Transverse colon (tissue), 4 donors: ENCODE measurements around the gene LIMCH1. TPM values are rescaled to one million over a fixed set of nuclear protein-coding genes. Genes with fewer than 3 reads are reported as not detected.
"Not testable (repeated sequence)": the region's sequence is repeated elsewhere in the genome, so short reads cannot be mapped to it uniquely, and the experiment has no call there.

Experiments used
- DNase-seq: peaks from one replicate; pipeline ENCODE4 v3.0.0-alpha.2; 2019
- H3K27ac ChIP-seq, 4 donors: fragments of 200-600 bp; sonication (generic); 2 replicates each; pipeline ENCODE4 v1.5.1; 2016 to 2018; ENCODE audit warnings: inconsistent platforms in 4 of 4
- H3K27me3 ChIP-seq: fragments of 200-600 bp; sonication (generic); 2 replicates; pipeline ENCODE4 v1.5.1; 2017; ENCODE audit warnings: inconsistent platforms
- H3K36me3 ChIP-seq, 4 donors: fragments of 200-600 bp; sonication (generic); 2 replicates each; pipeline ENCODE4 v1.5.1; 2017 to 2019; ENCODE audit warnings: inconsistent platforms in 4 of 4
- H3K4me1 ChIP-seq, 4 donors: fragments of 200-600 bp; sonication (generic); 2 replicates each; pipeline ENCODE4 v1.5.1; 2017 to 2020; ENCODE audit warnings: inconsistent platforms in 4 of 4
- H3K4me3 ChIP-seq, 4 donors: fragments of 200-600 bp; sonication (generic); 1 replicate in 1 of 4; 2 replicates in 3 of 4; pipeline versions ENCODE4 v1.5.1 to v1.6.1; 2017 to 2019; ENCODE audit warnings: inconsistent platforms in 4 of 4
- H3K9me3 ChIP-seq, 2 donors: fragments of 200-600 bp; sonication (generic); 2 replicates each; pipeline ENCODE4 v1.5.1; 2017 to 2019; ENCODE audit warnings: inconsistent platforms in 2 of 2
- EP300 ChIP-seq: sonication (generic); formaldehyde crosslinking; IDR thresholded peaks from one replicate; pipeline ENCODE4 v1.6.1; 2017; ENCODE audit warnings: antibody characterized with exemption, low read depth
- POLR2A ChIP-seq: fragments of 450-650 bp; IDR thresholded peaks from one replicate; pipeline ENCODE4 v1.6.1; 2016; ENCODE audit warnings: antibody characterized with exemption, mild to moderate bottlenecking, moderate library complexity
- POLR2AphosphoS5 ChIP-seq, 3 donors: sonication (generic); formaldehyde crosslinking; IDR thresholded peaks; one replicate each; pipeline ENCODE4 v1.6.1; 2016; ENCODE audit warnings: antibody characterized with exemption in 3 of 3
- WGBS, 2 donors: methylation state at CpG; one replicate each; pipeline ENCODE4 v1.1.5; 2018; ENCODE audit warnings: low coverage in 1 of 2; 5-methylcytosine and 5-hydroxymethylcytosine counted together
- in situ Hi-C, 4 donors: fragments of 200-750 bp; cut with MboI; loops; one replicate each; pipeline versions ENCODE4 v1.15.0 to v1.15.1; 2017; ENCODE audit warnings: low sequenced_read_pairs in 3 of 4, low pct_ligation_motif_present in 1 of 4, low pct_unique_long_range_greater_than_20kb in 1 of 4
- intact Hi-C: fragments of 100-400 bp; cut with DNase I; formaldehyde crosslinking; loops from one replicate; pipeline ENCODE4 v1.15.1; 2023; ENCODE audit warnings: low total_unique reads
- total RNA-seq, 4 donors: library from RNA; depleted of rRNA; stranded (reverse); fragments of >200 nt; gene quantifications; one replicate each; pipeline ENCODE4 v1.1.0, GENCODE V29; 2016
- TF ChIP-seq, protein P1 (sequence below), 5 experiments: fragments of 200-600 bp in 3 of 5; fragments of 450-650 bp in 2 of 5; sonication (generic) in 3 of 5; IDR thresholded peaks; 1 replicate in 2 of 5; 2 replicates in 3 of 5; pipeline ENCODE4 v1.5.1; 2016 to 2017; ENCODE audit warnings: antibody characterized with exemption in 5 of 5, inconsistent platforms in 3 of 5, mild to moderate bottlenecking in 2 of 5, moderate library complexity in 1 of 5

Gene LIMCH1
- total RNA-seq, 4 donors from 2014 or later = 5.5 to 18.5 (median 9.7) TPM

GRCh38 chr4:41728573-41728913 is 190.6 kb downstream of the LIMCH1 start:
- TF ChIP-seq EP300 (no peak), POLR2A (no peak)
- TF ChIP-seq, protein P1, sequence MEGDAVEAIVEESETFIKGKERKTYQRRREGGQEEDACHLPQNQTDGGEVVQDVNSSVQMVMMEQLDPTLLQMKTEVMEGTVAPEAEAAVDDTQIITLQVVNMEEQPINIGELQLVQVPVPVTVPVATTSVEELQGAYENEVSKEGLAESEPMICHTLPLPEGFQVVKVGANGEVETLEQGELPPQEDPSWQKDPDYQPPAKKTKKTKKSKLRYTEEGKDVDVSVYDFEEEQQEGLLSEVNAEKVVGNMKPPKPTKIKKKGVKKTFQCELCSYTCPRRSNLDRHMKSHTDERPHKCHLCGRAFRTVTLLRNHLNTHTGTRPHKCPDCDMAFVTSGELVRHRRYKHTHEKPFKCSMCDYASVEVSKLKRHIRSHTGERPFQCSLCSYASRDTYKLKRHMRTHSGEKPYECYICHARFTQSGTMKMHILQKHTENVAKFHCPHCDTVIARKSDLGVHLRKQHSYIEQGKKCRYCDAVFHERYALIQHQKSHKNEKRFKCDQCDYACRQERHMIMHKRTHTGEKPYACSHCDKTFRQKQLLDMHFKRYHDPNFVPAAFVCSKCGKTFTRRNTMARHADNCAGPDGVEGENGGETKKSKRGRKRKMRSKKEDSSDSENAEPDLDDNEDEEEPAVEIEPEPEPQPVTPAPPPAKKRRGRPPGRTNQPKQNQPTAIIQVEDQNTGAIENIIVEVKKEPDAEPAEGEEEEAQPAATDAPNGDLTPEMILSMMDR (IDR thresholded peaks at IDR 0.05) = no peak

GRCh38 chr4:41731569-41732126 is 193.7 kb downstream of the LIMCH1 start:
- H3K4me3 ChIP-seq = no peak overlapping the region
- 18 to 30% methylated on average over 2 to 12 of the region's 12 CpGs for WGBS, 2 donors
- no peaks in the 10 kb centered on the region for H3K4me1 ChIP-seq
- DNase-seq = no peak
- no peak overlapping the region for H3K27ac ChIP-seq
- H3K9me3 ChIP-seq = no peaks in the 10 kb centered on the region
- intact Hi-C loops (no loop called here), in situ Hi-C loops (no loop called here)
- H3K36me3 ChIP-seq = no peaks in the 10 kb centered on the region
- H3K27me3 ChIP-seq = peaks cover 10% of the 10 kb centered on the region
- TF ChIP-seq POLR2A (no peak), POLR2AphosphoS5 (IDR thresholded peaks at IDR 0.05) (no peak), EP300 (no peak)
- TF ChIP-seq, protein P1 (IDR thresholded peaks at IDR 0.05) = no peak

More at GRCh38 chr4:41728573-41728913, 190.6 kb downstream of the LIMCH1 start:
- 65% methylated on average over 3 of the region's 3 CpGs for WGBS, 2 donors
- H3K36me3 ChIP-seq = no peaks in the 10 kb centered on the region
- no peak overlapping the region for H3K4me3 ChIP-seq
- peaks cover 7% of the 10 kb centered on the region for H3K27me3 ChIP-seq
- intact Hi-C loops (no loop called here), in situ Hi-C loops (no loop called here)
- no peak overlapping the region for H3K27ac ChIP-seq
- no peaks in the 10 kb centered on the region for H3K4me1 ChIP-seq
- H3K9me3 ChIP-seq = peaks cover 4 to 7% of the 10 kb centered on the region in 2 donors
- no peak for DNase-seq

DNA sequence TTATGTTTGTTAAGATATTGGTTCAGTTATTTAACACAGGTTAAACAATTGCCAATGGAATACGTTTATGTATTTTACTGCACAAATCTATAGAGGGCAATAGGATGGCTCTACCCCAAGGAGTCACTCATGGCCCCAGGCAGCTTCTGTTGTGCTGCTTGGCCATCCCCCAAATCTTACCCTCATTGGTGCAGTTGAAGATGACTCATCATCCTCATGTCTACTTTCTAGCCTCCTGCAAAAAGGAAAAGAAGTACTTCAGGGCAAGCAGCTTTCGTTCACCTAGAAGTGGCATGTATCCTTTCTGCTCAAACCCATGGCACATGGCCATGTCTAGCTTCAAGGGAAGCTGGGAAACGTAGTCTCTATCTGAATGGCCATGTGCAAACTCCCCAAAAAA is 196.4 kb downstream of the LIMCH1 start:
- H3K4me1 ChIP-seq = no peaks in the 10 kb centered on the region
- H3K4me3 ChIP-seq = no peak overlapping the region
- in situ Hi-C loops = no loop called here
- H3K27ac ChIP-seq = no peak overlapping the region
- intact Hi-C loops = no loop called here
- no peaks in the 10 kb centered on the region for H3K36me3 ChIP-seq
- no peaks in the 10 kb centered on the region for H3K9me3 ChIP-seq
- peaks cover 15% of the 10 kb centered on the region for H3K27me3 ChIP-seq
- 62 to 71% methylated on average over 1 to 3 of the region's 3 CpGs for WGBS, 2 donors
- DNase-seq = no peak
- TF ChIP-seq EP300 (no peak), POLR2AphosphoS5 (IDR thresholded peaks at IDR 0.05) (no peak), POLR2A (no peak)
- TF ChIP-seq, protein P1 (IDR thresholded peaks at IDR 0.05) = no peak

DNA sequence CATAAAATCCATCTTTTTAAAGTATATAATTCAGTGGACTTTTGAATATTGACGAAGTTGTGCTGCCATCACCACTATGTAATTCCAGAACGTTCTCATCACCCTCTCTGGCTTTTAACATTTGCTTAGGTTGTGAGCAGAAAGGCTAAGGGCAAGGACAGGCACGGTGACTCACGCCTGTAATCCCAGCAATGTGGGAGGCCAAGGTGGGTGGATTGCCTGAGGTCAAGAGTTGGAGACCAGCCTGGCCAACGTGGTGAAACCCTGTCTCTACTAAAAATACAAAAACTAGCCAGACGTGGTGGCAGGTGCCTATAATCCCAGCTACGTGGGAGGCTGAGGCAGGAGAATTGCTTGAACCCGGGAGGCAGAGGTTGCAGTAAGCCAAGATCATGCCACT is 199.5 kb downstream of the LIMCH1 start:
- DNase-seq, H3K27ac ChIP-seq, H3K36me3 ChIP-seq, intact Hi-C loops, H3K9me3 ChIP-seq, H3K4me1 ChIP-seq, in situ Hi-C loops, H3K4me3 ChIP-seq: not testable (repeated sequence)
- WGBS, 2 donors = 59 to 64% methylated on average over 5 to 8 of the region's 8 CpGs
- peaks cover 33% of the 10 kb centered on the region for H3K27me3 ChIP-seq

GRCh38 chr4:41741354-41741753 is 203.4 kb downstream of the LIMCH1 start:
- Histone ChIP-seq H3K4me3 (no peak overlapping the region), H3K27me3 (peaks cover 66% of the 10 kb centered on the region), H3K27ac (no peak overlapping the region), H3K9me3 (no peaks in the 10 kb centered on the region), H3K4me1 (no peaks in the 10 kb centered on the region), H3K36me3 (no peaks in the 10 kb centered on the region)
- in situ Hi-C loops (no loop called here), intact Hi-C loops (no loop called here)
- DNase-seq = no peak
- no peak for TF ChIP-seq EP300
- TF ChIP-seq POLR2A = no peak
- no peak for TF ChIP-seq POLR2AphosphoS5 (IDR thresholded peaks at IDR 0.05)
- TF ChIP-seq, protein P1 (IDR thresholded peaks at IDR 0.05) = no peak
- WGBS, 2 donors = 73% methylated on average over 2 of the region's 2 CpGs; no CpG with 5 or more reads in 1 of the 2 donors
